NCI-H2107 treated with DMSO at 0.1 percent for 48 hours (cell line): ENCODE measurements around the gene FTH1.

ENCODE experiments used
- DNase-seq: peaks from one replicate; lab custom pipeline; 2025; ENCODE audit not compliant: unreplicated experiment; lab: John Stamatoyannopoulos, UW

FTH1 gene

DNA sequence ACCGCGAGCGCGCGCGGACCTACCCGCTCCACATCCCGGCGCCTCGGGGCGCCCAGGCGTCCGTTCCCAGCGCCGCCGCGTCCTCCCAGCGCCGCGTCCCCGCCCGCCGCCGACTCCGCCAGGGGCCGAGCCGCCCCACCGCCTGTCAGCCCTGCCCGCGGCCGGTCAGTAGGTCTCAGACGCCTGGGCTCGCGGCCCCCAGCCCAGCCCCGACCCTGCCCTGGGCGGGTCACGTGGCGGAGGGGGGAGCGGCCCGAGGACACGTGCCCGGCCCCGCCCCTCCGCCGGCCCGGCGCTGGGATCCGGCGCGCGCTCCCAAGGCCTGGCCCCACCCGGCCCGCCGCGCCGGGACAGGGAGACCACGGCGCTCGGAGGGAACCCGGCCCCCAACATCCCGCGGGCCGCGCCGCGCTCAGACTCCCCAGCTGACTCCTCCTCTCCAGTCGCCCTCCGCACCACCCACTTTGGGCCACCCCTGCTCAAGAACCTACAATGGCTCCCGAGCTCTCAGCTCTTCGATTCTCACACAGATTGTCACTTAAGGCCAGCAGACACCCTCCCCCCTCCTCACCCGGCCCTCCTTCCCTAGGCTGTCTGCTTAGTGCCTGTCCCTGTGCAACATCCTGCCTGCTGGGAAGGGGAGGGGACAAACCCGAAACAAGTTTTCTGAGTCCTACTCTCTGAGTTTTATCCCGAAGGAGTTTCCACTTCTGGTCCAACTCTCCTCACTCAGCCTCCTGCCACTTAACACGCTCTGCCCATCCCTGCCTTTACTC is 49.9 kb downstream of the FTH1 start, which contains the start of gene RAB3IL1:
Gene RAB3IL1 (minus strand): TSS at position 233 of the 776 bp plus-strand sequence. CDS start 199 bp downstream, at position 34.
- no peak for DNase-seq

DNA sequence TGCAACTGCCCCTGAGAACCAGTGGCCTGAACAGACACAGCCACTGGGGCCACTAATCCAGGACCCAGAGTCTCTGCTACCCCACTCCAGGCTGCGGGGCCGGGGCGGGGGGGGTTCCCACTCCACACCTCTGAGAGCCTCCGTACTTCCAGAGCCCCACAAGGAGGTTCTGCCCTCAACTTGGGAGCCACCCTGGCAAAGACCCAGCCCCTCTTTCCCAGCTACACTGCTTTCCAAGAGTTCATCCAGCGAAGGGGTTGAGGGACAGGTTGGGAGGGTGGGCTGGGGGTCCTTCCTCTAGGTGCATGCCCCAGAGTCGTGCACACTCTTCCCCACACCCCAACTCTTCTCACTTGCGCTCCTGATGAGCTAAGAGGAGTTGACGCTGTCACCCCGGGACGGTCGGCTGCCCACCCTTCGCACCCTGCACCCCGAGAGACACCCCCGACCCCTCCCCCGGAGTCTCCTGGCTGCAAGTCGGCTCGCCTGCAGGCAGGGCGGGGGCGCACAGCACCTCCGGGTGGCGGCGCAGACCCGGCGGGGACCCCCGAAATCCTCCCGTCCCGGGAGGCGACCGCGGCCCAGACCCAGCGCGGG is 50.6 kb downstream of the FTH1 start:
- no peak for DNase-seq

DNA sequence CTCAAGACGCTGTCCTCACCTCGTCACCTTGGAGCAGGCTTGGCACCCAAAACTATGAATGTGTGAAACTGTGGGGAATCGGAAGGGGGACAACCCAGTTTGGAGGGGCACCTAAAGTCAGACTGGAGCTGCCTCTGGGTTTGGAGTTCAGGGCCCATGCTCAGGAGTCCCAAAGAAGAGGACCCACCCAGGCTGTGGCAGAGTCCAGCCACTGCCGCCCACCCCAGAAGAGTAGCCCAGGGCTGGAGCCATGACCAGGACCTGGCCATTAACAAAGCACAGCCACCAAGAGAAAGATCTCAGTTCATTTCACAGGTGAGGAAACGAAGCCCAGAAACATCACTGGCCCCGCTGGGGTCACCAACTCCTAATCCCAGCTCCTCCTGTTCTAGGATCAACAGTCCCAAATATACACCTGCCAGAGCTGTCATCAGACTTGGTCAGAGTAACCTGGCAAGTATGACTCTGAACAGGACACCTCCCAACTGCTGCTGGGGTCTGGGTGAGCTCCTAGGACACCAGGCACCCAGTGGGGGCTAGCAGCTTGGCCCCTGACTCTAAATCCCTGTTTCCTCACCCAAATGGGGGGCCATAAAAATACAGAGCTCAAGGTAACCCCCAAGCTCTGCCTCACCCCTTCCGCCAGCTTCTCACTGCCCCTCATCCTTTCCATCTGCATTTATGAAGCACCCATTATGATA is 52.8 kb downstream of the FTH1 start:
- DNase-seq, result no peak
